Loucy (cell line): Measurements from ENCODE around the gene CACNA1I.

Experiments
- H2AFZ ChIP-seq: fragments of 200-600 bp; sonication (generic); 2 replicates; pipeline ENCODE4 v1.6.0; 2016; ENCODE audit warnings: antibody characterized with exemption, mild to moderate bottlenecking, low read length, moderate library complexity
- H3F3A ChIP-seq: fragments of 200-600 bp; 2 replicates; pipeline ENCODE4 v1.6.0; 2016; ENCODE audit warnings: antibody characterized with exemption, low read depth, mild to moderate bottlenecking
- H3K27me3 ChIP-seq: fragments of 200-600 bp; sonication (generic); 2 replicates; pipeline ENCODE4 v1.6.1; 2014; ENCODE audit warnings: low read length, mild to moderate bottlenecking; ENCODE audit not compliant: insufficient read depth, poor library complexity, severe bottlenecking
- H3K36me3 ChIP-seq: fragments of 200-600 bp; sonication (generic); 2 replicates; pipeline ENCODE4 v1.6.1; 2016; ENCODE audit warnings: low read length; ENCODE audit not compliant: insufficient read depth
- H3K4me1 ChIP-seq: fragments of 200-600 bp; sonication (generic); 2 replicates; pipeline ENCODE4 v1.5.1; 2014; ENCODE audit warnings: low read length, mild to moderate bottlenecking; ENCODE audit not compliant: insufficient read depth, poor library complexity, severe bottlenecking
- H3K4me2 ChIP-seq: fragments of 200-600 bp; sonication (generic); 2 replicates; pipeline ENCODE4 v1.6.0; 2014; ENCODE audit warnings: antibody characterized with exemption, low read length, low read depth, mild to moderate bottlenecking; ENCODE audit not compliant: poor library complexity, severe bottlenecking
- H3K4me3 ChIP-seq: fragments of 200-600 bp; sonication (generic); 2 replicates; pipeline ENCODE4 v1.5.1; 2014; ENCODE audit warnings: low read length, mild to moderate bottlenecking, mixed read lengths; ENCODE audit not compliant: poor library complexity, severe bottlenecking
- H3K79me2 ChIP-seq: fragments of 200-600 bp; sonication (generic); 2 replicates; pipeline ENCODE4 v1.6.1; 2014; ENCODE audit warnings: low read length; ENCODE audit not compliant: insufficient read depth
- H3K9ac ChIP-seq: fragments of 200-600 bp; sonication (generic); 2 replicates; pipeline ENCODE4 v1.6.0; 2014; ENCODE audit warnings: mild to moderate bottlenecking, low read depth, low read length, moderate library complexity; ENCODE audit not compliant: poor library complexity, severe bottlenecking
- H3K9me2 ChIP-seq: fragments of 200-600 bp; sonication (generic); replicated peaks from 2 replicates; pipeline ENCODE4 v1.6.1; 2016; ENCODE audit warnings: low read depth, low read length, mixed read lengths
- H3K9me3 ChIP-seq: fragments of 200-600 bp; sonication (generic); 2 replicates; pipeline ENCODE4 v1.6.1; 2014; ENCODE audit warnings: mild to moderate bottlenecking, antibody characterized with exemption, low read length, low read depth; ENCODE audit not compliant: insufficient read depth
- H4K20me1 ChIP-seq: fragments of 200-600 bp; sonication (generic); 2 replicates; pipeline ENCODE4 v1.6.0; 2014; ENCODE audit warnings: antibody characterized with exemption, low read length, mild to moderate bottlenecking; ENCODE audit not compliant: insufficient read depth, poor library complexity, severe bottlenecking
- CTCF ChIP-seq: fragments of 200-600 bp; sonication (generic); conservative IDR thresholded peaks from 2 replicates; pipeline ENCODE4 v1.5.1; 2014; ENCODE audit warnings: mild to moderate bottlenecking, antibody characterized with exemption, low read length
- EZH2phosphoT487 ChIP-seq: fragments of 200-600 bp; IDR thresholded peaks from 2 replicates; pipeline ENCODE4 v1.6.1; 2018; ENCODE audit warnings: antibody characterized with exemption, mild to moderate bottlenecking, moderate library complexity, borderline replicate concordance

CACNA1I gene

GRCh38 chr22:39678862-39679490 is 108.4 kb downstream of the CACNA1I start:
- Histone ChIP-seq H3K27me3 (no peaks in the 10 kb centered on the region), H3K4me1 (peaks cover 12% of the 10 kb centered on the region), H3K4me3 (no peak overlapping the region), H3K9me3 (no peaks in the 10 kb centered on the region), H2AFZ (no peak overlapping the region), H3K79me2 (no peaks in the 10 kb centered on the region), H4K20me1 (no peaks in the 10 kb centered on the region), H3K36me3 (no peaks in the 10 kb centered on the region), H3K4me2 (peak overlapping the region; percentile 61), H3K9me2 (no peaks in the 10 kb centered on the region), H3F3A (no peaks in the 10 kb centered on the region), H3K9ac (peak overlapping the region; percentile 26)
- TF ChIP-seq EZH2phosphoT487 (no peak), CTCF (no peak)

GRCh38 chr22:39679652-39680051 is 109.1 kb downstream of the CACNA1I start:
- no peak overlapping the region for H3K4me3 ChIP-seq
- H3K36me3 ChIP-seq: no peaks in the 10 kb centered on the region
- H3K79me2 ChIP-seq: no peaks in the 10 kb centered on the region
- H3K9me2 ChIP-seq: no peaks in the 10 kb centered on the region
- H3K4me2 ChIP-seq: no peak overlapping the region
- no peaks in the 10 kb centered on the region for H3K9me3 ChIP-seq
- no peaks in the 10 kb centered on the region for H4K20me1 ChIP-seq
- no peaks in the 10 kb centered on the region for H3K27me3 ChIP-seq
- peaks cover 12% of the 10 kb centered on the region for H3K4me1 ChIP-seq
- H3K9ac ChIP-seq: no peak overlapping the region
- H2AFZ ChIP-seq: no peak overlapping the region
- no peaks in the 10 kb centered on the region for H3F3A ChIP-seq
- no peak for TF ChIP-seq CTCF
- no peak for TF ChIP-seq EZH2phosphoT487

GRCh38 chr22:39680486-39680885 is 109.9 kb downstream of the CACNA1I start:
- Histone ChIP-seq H4K20me1 (no peaks in the 10 kb centered on the region), H3K9me2 (no peaks in the 10 kb centered on the region), H3F3A (no peaks in the 10 kb centered on the region), H2AFZ (no peak overlapping the region), H3K4me1 (peaks cover 12% of the 10 kb centered on the region), H3K4me3 (no peak overlapping the region), H3K36me3 (no peaks in the 10 kb centered on the region), H3K4me2 (no peak overlapping the region), H3K27me3 (no peaks in the 10 kb centered on the region), H3K9me3 (no peaks in the 10 kb centered on the region), H3K9ac (no peak overlapping the region), H3K79me2 (no peaks in the 10 kb centered on the region)
- no peak for TF ChIP-seq CTCF
- no peak for TF ChIP-seq EZH2phosphoT487
